Neural crest cell (in vitro differentiated cells): ENCODE results near the gene COQ8B. TPM values are rescaled to one million over a fixed set of nuclear protein-coding genes. Genes with fewer than 3 reads are reported as not detected.
"Not testable (repeated sequence)": the region's sequence is repeated elsewhere in the genome, so short reads cannot be mapped to it uniquely, and the experiment has no call there.

Experiments used
- DNase-seq: peaks from one replicate; pipeline ENCODE4 v3.0.0; 2021; ENCODE audit warnings: low read depth, mixed read lengths, low spot score
- H3K27ac Mint-ChIP-seq: one replicate; pipeline ENCODE4 v1.8.0; 2021; ENCODE audit warnings: mild to moderate bottlenecking, mixed read lengths; ENCODE audit not compliant: unreplicated experiment
- H3K27me3 Mint-ChIP-seq: 2 replicates; pipeline ENCODE4 v1.8.0; 2021; ENCODE audit warnings: low read depth, mild to moderate bottlenecking, mixed read lengths
- H3K36me3 Mint-ChIP-seq: 2 replicates; pipeline ENCODE4 v1.8.0; 2021; ENCODE audit warnings: low read depth, mild to moderate bottlenecking, mixed read lengths
- H3K4me1 Mint-ChIP-seq: 2 replicates; pipeline ENCODE4 v1.8.0; 2021; ENCODE audit warnings: mixed read lengths
- H3K4me3 Mint-ChIP-seq: one replicate; pipeline ENCODE4 v1.8.0; 2021; ENCODE audit warnings: mild to moderate bottlenecking, mixed read lengths
- H3K9me3 Mint-ChIP-seq: 2 replicates; pipeline ENCODE4 v1.8.0; 2021; ENCODE audit warnings: mixed read lengths
- CTCF ChIP-seq: fragments of 200-600 bp; sonication (generic); conservative IDR thresholded peaks from 2 replicates; pipeline ENCODE4 v1.5.0; 2021; ENCODE audit warnings: antibody characterized with exemption, mild to moderate bottlenecking
- total RNA-seq: library from RNA; stranded (reverse); gene quantifications from 2 replicates; pipeline ENCODE4 v1.2.1, GENCODE V29; 2021

Gene COQ8B
- total RNA-seq, 1 donor from 2014 or later, result 45.1 TPM

- Mint-ChIP-seq H3K27me3 (no peaks in the 10 kb centered on the region), H3K9me3 (no peaks in the 10 kb centered on the region), H3K4me1 (peaks cover 10% of the 10 kb centered on the region), H3K27ac (no peak overlapping the region), H3K4me3 (no peak overlapping the region), H3K36me3 (no peaks in the 10 kb centered on the region)
- no peak for DNase-seq
- no peak for TF ChIP-seq CTCF
These were observed 65.9 kb downstream of the COQ8B start for GRCh38 chr19:40650749-40651305.

GRCh38 chr19:40649903-40650675 is 66.6 kb downstream of the COQ8B start:
- not testable (repeated sequence) for H3K4me3 Mint-ChIP-seq, DNase-seq, H3K9me3 Mint-ChIP-seq

GRCh38 chr19:40646743-40647254 is 69.9 kb downstream of the COQ8B start:
- Mint-ChIP-seq H3K27me3 (no peaks in the 10 kb centered on the region), H3K4me3 (peak overlapping the region; percentile 58), H3K27ac (no peak overlapping the region), H3K4me1 (peaks cover 13% of the 10 kb centered on the region), H3K36me3 (no peaks in the 10 kb centered on the region), H3K9me3 (no peaks in the 10 kb centered on the region)
- TF ChIP-seq CTCF, result no peak
- DNase-seq, result no peak

More at GRCh38 chr19:40649903-40650675, 66.6 kb downstream of the COQ8B start:
- peaks cover 13% of the 10 kb centered on the region for H3K4me1 Mint-ChIP-seq
- H3K27ac Mint-ChIP-seq, H3K36me3 Mint-ChIP-seq, H3K27me3 Mint-ChIP-seq: not testable (repeated sequence)

- H3K27me3 Mint-ChIP-seq, result no peaks in the 10 kb centered on the region
- H3K27ac Mint-ChIP-seq, result no peak overlapping the region
- H3K4me3 Mint-ChIP-seq, result no peak overlapping the region
- H3K36me3 Mint-ChIP-seq, result no peaks in the 10 kb centered on the region
- TF ChIP-seq CTCF, result no peak
- DNase-seq, result no peak
- H3K9me3 Mint-ChIP-seq, result no peaks in the 10 kb centered on the region
- H3K4me1 Mint-ChIP-seq, result peaks cover 24% of the 10 kb centered on the region
These were observed 73.9 kb downstream of the COQ8B start for GRCh38 chr19:40642757-40643305.

- Mint-ChIP-seq H3K9me3 (no peaks in the 10 kb centered on the region), H3K4me3 (no peak overlapping the region), H3K27me3 (no peaks in the 10 kb centered on the region), H3K27ac (no peak overlapping the region), H3K4me1 (peaks cover 24% of the 10 kb centered on the region), H3K36me3 (no peaks in the 10 kb centered on the region)
- TF ChIP-seq CTCF, result no peak
- DNase-seq, result no peak
These were observed 74.5 kb downstream of the COQ8B start for GRCh38 chr19:40642051-40642706.

Other genes starting within 250 kb of the COQ8B start
- gene SPTBN4, start 249.9 kb downstream of the COQ8B start, total RNA-seq, result 0.40 and 1.1 TPM in 2 replicates
- 72.0 and 76.3 TPM in 2 replicates for gene SHKBP1, start 140.0 kb downstream of the COQ8B start, total RNA-seq
- gene LTBP4, start 115.5 kb downstream of the COQ8B start, total RNA-seq, result 125 TPM in 2 replicates
- 21.4 and 26.8 TPM in 2 replicates for gene NUMBL, start 26.2 kb downstream of the COQ8B start, total RNA-seq
- gene ITPKC, start 226 bp upstream of the COQ8B start, total RNA-seq, result 12.8 and 13.9 TPM in 2 replicates
- 22.7 and 25.1 TPM in 2 replicates for gene ACTMAP, start 33.6 kb upstream of the COQ8B start, total RNA-seq
- gene SNRPA, start 34.3 kb upstream of the COQ8B start, total RNA-seq, result 213 and 214 TPM in 2 replicates
- 6.9 and 9.9 TPM in 2 replicates for gene MIA, start 58.6 kb upstream of the COQ8B start, total RNA-seq
- gene RAB4B, start 61.4 kb upstream of the COQ8B start, total RNA-seq, result 14.1 and 15.2 TPM in 2 replicates
- 109 and 113 TPM in 2 replicates for gene EGLN2, start 82.3 kb upstream of the COQ8B start, total RNA-seq
- gene CYP2A6, start 133.6 kb upstream of the COQ8B start, total RNA-seq, result not detected in 2 replicates
- not detected in 2 replicates for gene CYP2A7, start 165.3 kb upstream of the COQ8B start, total RNA-seq